Measurements from ENCODE around the gene AGBL1.

GRCh38 chr15:86917361-86917671 is 837.6 kb downstream of the AGBL1 start:
- TF ChIP-seq POLR2A (IDR thresholded peaks at IDR 0.05; ENCODE audit: low read length) (no peak), GATA1 (IDR thresholded peaks at IDR 0.05; ENCODE audit: low read depth, low read length) (no peak)
